H1 (cell line): ENCODE measurements around the gene PCP4L1. TPM values are rescaled to one million over a fixed set of nuclear protein-coding genes. Genes with fewer than 3 reads are reported as not detected.
"Not testable (repeated sequence)": the region's sequence is repeated elsewhere in the genome, so short reads cannot be mapped to it uniquely, and the experiment has no call there.

Experiments used
- CTCF ChIA-PET: fragments of 300-600 bp; sonication (Branson Sonifier 250); formaldehyde crosslinking; loops from one replicate; lab custom pipeline; 2021; ENCODE audit not compliant: partially characterized antibody; lab: Charles Lee
- POLR2A ChIA-PET: fragments of 300-600 bp; sonication (Branson Sonifier 250); formaldehyde crosslinking; loops from one replicate; lab custom pipeline; 2021; ENCODE audit warnings: inconsistent platforms; ENCODE audit not compliant: partially characterized antibody; lab: Charles Lee
- DNase-seq, 2 experiments: peaks; one replicate each; pipeline versions ENCODE4 v3.0.0 to v3.0.0-alpha.2; 2010 to 2022; ENCODE audit warnings: low spot score in 2 of 2, low read depth in 1 of 2, mixed read lengths in 1 of 2
- FAIRE-seq: peaks from 2 replicates; lab custom pipeline; 2011; peaks lifted over from hg19 to GRCh38; lab: Jason Lieb, UNC
- H2AFZ ChIP-seq: 2 replicates; pipeline ENCODE4 v1.8.1; 2012; ENCODE audit warnings: low read length, inconsistent platforms
- H2AK5ac ChIP-seq: 2 replicates; pipeline ENCODE4 v1.6.1; 2013; ENCODE audit warnings: low read depth, low read length
- H2BK120ac ChIP-seq: replicated peaks from 2 replicates; pipeline ENCODE3; 2013; ENCODE audit warnings: low read depth, low read length, inconsistent platforms
- H2BK12ac ChIP-seq: 2 replicates; pipeline ENCODE4 v1.6.1; 2013; ENCODE audit warnings: low read depth, low read length
- H2BK15ac ChIP-seq: 2 replicates; pipeline ENCODE4 v1.6.1; 2013; ENCODE audit warnings: low read length
- H2BK20ac ChIP-seq: 2 replicates; pipeline ENCODE4 v1.6.1; 2013; ENCODE audit warnings: low read length
- H2BK5ac ChIP-seq: 2 replicates; pipeline ENCODE4 v1.6.1; 2013; ENCODE audit warnings: low read depth, low read length
- H3K14ac ChIP-seq: 2 replicates; pipeline ENCODE4 v1.6.1; 2013; ENCODE audit warnings: inconsistent platforms; ENCODE audit not compliant: insufficient read length
- H3K18ac ChIP-seq: 2 replicates; pipeline ENCODE4 v1.6.1; 2013; ENCODE audit warnings: low read length; ENCODE audit errors: extremely low read depth
- H3K23ac ChIP-seq: 2 replicates; pipeline ENCODE4 v1.6.1; 2013; ENCODE audit warnings: inconsistent platforms; ENCODE audit not compliant: insufficient read length
- H3K23me2 ChIP-seq: 2 replicates; pipeline ENCODE4 v1.6.1; 2013; ENCODE audit warnings: low read depth, low read length
- H3K27ac ChIP-seq: 2 replicates; pipeline ENCODE4 v1.6.1; 2011; ENCODE audit warnings: low read depth, low read length, inconsistent platforms
- H3K27me3 ChIP-seq, 4 experiments: replicated peaks in 1 of 4; 1 replicate in 1 of 4; 2 replicates in 3 of 4; pipeline versions ENCODE4 v1.6.1 to v1.8.1; 2011 to 2013; ENCODE audit warnings: low read length in 3 of 4, mild to moderate bottlenecking in 3 of 4, inconsistent platforms in 2 of 4, mixed read lengths in 2 of 4, moderate library complexity in 1 of 4; ENCODE audit not compliant: control insufficient read depth in 3 of 4, insufficient read depth in 3 of 4; ENCODE audit errors: extremely low read depth in 1 of 4
- H3K36me3 ChIP-seq, 4 experiments: 2 replicates each; pipeline versions ENCODE4 v1.6.1 to v1.8.1; 2011 to 2013; ENCODE audit warnings: mild to moderate bottlenecking in 4 of 4, low read length in 3 of 4, moderate library complexity in 2 of 4, control low read depth in 1 of 4, inconsistent platforms in 1 of 4; ENCODE audit not compliant: insufficient read depth in 4 of 4, control insufficient read depth in 2 of 4
- H3K4ac ChIP-seq: replicated peaks from 2 replicates; pipeline ENCODE3; 2013; ENCODE audit warnings: low read length, low read depth, mixed read lengths, inconsistent platforms; ENCODE audit not compliant: insufficient read length
- H3K4me1 ChIP-seq, 4 experiments: replicated peaks in 1 of 4; 1 replicate in 1 of 4; 2 replicates in 3 of 4; pipeline versions ENCODE4 v1.6.1 to v1.8.1; 2011 to 2013; ENCODE audit warnings: low read length in 3 of 4, inconsistent platforms in 2 of 4, mixed read lengths in 1 of 4; ENCODE audit not compliant: insufficient read depth in 4 of 4, control insufficient read depth in 3 of 4
- H3K4me2 ChIP-seq, 2 experiments: 2 replicates each; pipeline versions ENCODE4 v1.6.1 to v1.8.1; 2011 to 2013; ENCODE audit warnings: low read depth in 2 of 2, low read length in 2 of 2, control low read depth in 1 of 2, inconsistent platforms in 1 of 2, mild to moderate bottlenecking in 1 of 2; ENCODE audit not compliant: insufficient read depth in 1 of 2
- H3K4me3 ChIP-seq, 4 experiments: fragments of 200-600, 300-600 bp in 1 of 4; sonication (generic), shearing (Covaris generic), sonication (Bioruptor Twin) in 1 of 4; 2 replicates each; pipeline versions ENCODE4 v1.5.1 to v1.8.1; 2011 to 2016; ENCODE audit warnings: low read length in 4 of 4, low read depth in 3 of 4, control low read depth in 2 of 4, inconsistent platforms in 2 of 4, mild to moderate bottlenecking in 2 of 4, mixed read lengths in 1 of 4, moderate library complexity in 1 of 4; ENCODE audit not compliant: insufficient read depth in 2 of 4; ENCODE audit errors: extremely low read depth in 1 of 4
- H3K56ac ChIP-seq: replicated peaks from 2 replicates; pipeline ENCODE3; 2013; ENCODE audit warnings: low read depth, mild to moderate bottlenecking, mixed read lengths, low read length, inconsistent platforms; ENCODE audit not compliant: insufficient read length
- H3K79me1 ChIP-seq: 2 replicates; pipeline ENCODE4 v1.6.1; 2013; ENCODE audit warnings: low read depth, low read length, control low read depth
- H3K79me2 ChIP-seq, 2 experiments: 2 replicates each; pipeline versions ENCODE4 v1.6.1 to v1.8.1; 2012 to 2013; ENCODE audit warnings: low read length in 2 of 2, mild to moderate bottlenecking in 2 of 2, inconsistent platforms in 1 of 2; ENCODE audit not compliant: insufficient read depth in 2 of 2, control insufficient read depth in 1 of 2
- H3K9ac ChIP-seq, 4 experiments: replicated peaks in 1 of 4; 1 replicate in 1 of 4; 2 replicates in 3 of 4; pipeline versions ENCODE4 v1.6.1 to v1.8.1; 2011 to 2013; ENCODE audit warnings: low read depth in 3 of 4, low read length in 3 of 4, control low read depth in 2 of 4, mild to moderate bottlenecking in 2 of 4, moderate library complexity in 2 of 4, inconsistent platforms in 1 of 4; ENCODE audit errors: extremely low read depth in 1 of 4
- H3K9me3 ChIP-seq, 2 experiments: 2 replicates each; pipeline versions ENCODE4 v1.6.1 to v1.8.1; 2012 to 2013; ENCODE audit warnings: mild to moderate bottlenecking in 2 of 2, moderate library complexity in 2 of 2, control low read depth in 1 of 2, inconsistent platforms in 1 of 2, low read depth in 1 of 2, low read length in 1 of 2, mixed read lengths in 1 of 2; ENCODE audit not compliant: insufficient read depth in 2 of 2
- H4K20me1 ChIP-seq, 2 experiments: replicated peaks in 1 of 2; 2 replicates each; pipeline versions ENCODE3 to v1.8.1; 2011 to 2013; ENCODE audit warnings: inconsistent platforms in 2 of 2, low read length in 2 of 2, mild to moderate bottlenecking in 1 of 2; ENCODE audit not compliant: insufficient read depth in 2 of 2, control insufficient read depth in 1 of 2
- H4K5ac ChIP-seq: 2 replicates; pipeline ENCODE4 v1.6.1; 2013; ENCODE audit warnings: low read length, low read depth, mixed read lengths, inconsistent platforms; ENCODE audit not compliant: insufficient read length
- H4K8ac ChIP-seq: 2 replicates; pipeline ENCODE4 v1.8.0; 2013; ENCODE audit warnings: mild to moderate bottlenecking, moderate library complexity, low read length, inconsistent platforms; ENCODE audit not compliant: insufficient read depth; ENCODE audit errors: extremely low read depth
- H4K91ac ChIP-seq: replicated peaks from 2 replicates; pipeline ENCODE3; 2013; ENCODE audit warnings: low read length, mixed read lengths, inconsistent platforms; ENCODE audit not compliant: insufficient read length
- WGBS, 2 experiments: shearing (Covaris generic) in 1 of 2; methylation state at CpG; one replicate each; pipeline versions ENCODE4 v1.1.6 to v1.1.7; 2013 to 2015; ENCODE audit warnings: low lambda C conversion rate in 2 of 2, mixed read lengths in 2 of 2, inconsistent platforms in 1 of 2, low coverage in 1 of 2, missing lambda C conversion rate in 1 of 2; ENCODE audit not compliant: insufficient replicate concordance in 2 of 2, insufficient coverage in 1 of 2, insufficient read length in 1 of 2; ENCODE audit errors: extremely low coverage in 1 of 2, missing lambda C conversion rate in 1 of 2; 5-methylcytosine and 5-hydroxymethylcytosine counted together
- polyA plus RNA-seq, 7 experiments: library from polyadenylated mRNA; depleted of rRNA in 3 of 7; stranded (reverse) in 5 of 7; unstranded in 2 of 7; fragments of >200 nt in 5 of 7; fragments of 200-250 nt in 2 of 7; gene quantifications; 1 replicate in 5 of 7; 2 replicates in 1 of 7; 4 replicates in 1 of 7; pipeline versions ENCODE4 v1.2.1 to v1.2.3, GENCODE V29; 2011 to 2013; ENCODE audit warnings: missing spikeins in 2 of 7, mixed read lengths in 2 of 7
- total RNA-seq: library from RNA; stranded (reverse); fragmentation: NEBNext Ultra II Directional; extraction: Animal tissue kit (Norgen Biotek cat#: 25700); gene quantifications from 2 replicates; pipeline ENCODE4 v1.2.1, GENCODE V29; 2021

The PCP4L1 gene
- total and polyA plus RNA-seq, 2 of the 8 experiments (the other 6 are each of a cell fraction or from before 2014, with no cell fraction given) = 0.41 to 1.0 TPM

DNA sequence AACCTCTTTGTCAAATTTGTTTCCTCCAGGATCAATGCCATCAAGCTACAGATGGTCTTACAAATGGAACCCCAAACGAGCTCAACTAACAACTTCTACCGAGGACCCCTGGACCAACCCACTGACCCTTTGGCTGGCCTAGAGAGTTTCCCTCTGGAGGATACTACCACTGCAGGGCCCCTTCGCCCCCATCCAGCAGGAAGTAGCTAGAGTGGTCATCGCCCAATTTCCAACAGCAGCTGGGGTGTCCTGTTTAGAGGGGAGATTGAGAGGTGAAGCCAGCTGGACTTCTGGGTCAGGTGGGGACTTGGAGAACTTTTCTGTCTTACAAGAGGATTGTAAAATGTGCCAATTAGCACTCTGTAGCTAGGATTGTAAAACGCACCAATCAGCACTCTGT lies 1.4 kb upstream of the PCP4L1 start:
- H3K4ac ChIP-seq, H2BK120ac ChIP-seq, H2BK5ac ChIP-seq, H3K27ac ChIP-seq, H2BK15ac ChIP-seq, H3K79me1 ChIP-seq, H3K4me3 ChIP-seq, H4K5ac ChIP-seq, H4K8ac ChIP-seq, H3K14ac ChIP-seq, H3K36me3 ChIP-seq, H4K20me1 ChIP-seq, H3K18ac ChIP-seq, H3K4me2 ChIP-seq, H3K79me2 ChIP-seq, FAIRE-seq, H2AK5ac ChIP-seq, H2AFZ ChIP-seq, H3K9ac ChIP-seq, DNase-seq, H2BK12ac ChIP-seq, H3K23me2 ChIP-seq, H4K91ac ChIP-seq, H3K23ac ChIP-seq, H2BK20ac ChIP-seq, H3K56ac ChIP-seq, H3K4me1 ChIP-seq: not testable (repeated sequence)
- POLR2A ChIA-PET = interaction anchor here (0.7 to 1.7 kb wide), 2 partner anchors 9 to 19 kb away, joined by 4 to 5 read pairs; partner anchors contain the start of gene NR1I3
- 91% methylated on average over 5 of the region's 5 CpGs; no CpG with 5 or more reads in 1 of the 2 experiments for WGBS, 2 experiments
- Histone ChIP-seq H3K27me3 (peaks cover 7 to 25% (median 22%) of the 10 kb centered on the region in 4 experiments), H3K9me3 (peaks cover 11 to 12% of the 10 kb centered on the region in 2 experiments)
- CTCF ChIA-PET = interaction anchor here (1.6 to 5.8 kb wide), 6 partner anchors 10 to 49 kb away, joined by 3 to 67 read pairs (median 9); partner anchors contain the start of gene TOMM40L
